Liver (tissue), 9 donors: ENCODE results near the gene SLC17A9. TPM values are rescaled to one million over a fixed set of nuclear protein-coding genes. Genes with fewer than 3 reads are reported as not detected.
A peak's percentile ranks its signal among the peaks of the same experiment; 100 is the strongest.

ENCODE experiments used
- DNase-seq: peaks from one replicate; pipeline ENCODE4 v3.0.0-alpha.2; 2017; ENCODE audit warnings: low spot score
- H3K27ac ChIP-seq, 2 donors: one replicate each; pipeline ENCODE4 v1.7.0; 2013; ENCODE audit warnings: inconsistent platforms in 2 of 2, low read length in 2 of 2, control low read depth in 1 of 2, low read depth in 1 of 2, mild to moderate bottlenecking in 1 of 2
- H3K27me3 ChIP-seq, 4 donors: one replicate each; pipeline versions ENCODE4 v1.6.1 to v1.7.0; 2013; ENCODE audit warnings: low read length in 3 of 4, inconsistent platforms in 1 of 4, mild to moderate bottlenecking in 1 of 4, moderate library complexity in 1 of 4; ENCODE audit not compliant: control insufficient read depth in 4 of 4, insufficient read depth in 4 of 4
- H3K36me3 ChIP-seq, 4 donors: one replicate each; pipeline versions ENCODE4 v1.6.1 to v1.7.0; 2013; ENCODE audit warnings: low read length in 3 of 4, mild to moderate bottlenecking in 3 of 4, low read depth in 1 of 4, moderate library complexity in 1 of 4; ENCODE audit not compliant: control insufficient read depth in 4 of 4, insufficient read depth in 3 of 4
- H3K4me1 ChIP-seq, 4 donors: one replicate each; pipeline versions ENCODE4 v1.6.1 to v1.7.0; 2013; ENCODE audit warnings: low read length in 3 of 4, mild to moderate bottlenecking in 3 of 4, moderate library complexity in 1 of 4; ENCODE audit not compliant: control insufficient read depth in 4 of 4, insufficient read depth in 4 of 4
- H3K4me3 ChIP-seq, 3 donors: one replicate each; pipeline versions ENCODE4 v1.6.1 to v1.7.0; 2013; ENCODE audit warnings: low read length in 3 of 3, control low read depth in 1 of 3, low read depth in 1 of 3, mild to moderate bottlenecking in 1 of 3
- H3K9ac ChIP-seq, 2 donors: one replicate each; pipeline ENCODE4 v1.7.0; 2013; ENCODE audit warnings: low read length in 2 of 2, mild to moderate bottlenecking in 2 of 2, moderate library complexity in 2 of 2, control low read depth in 1 of 2, low read depth in 1 of 2
- H3K9me3 ChIP-seq, 4 donors: one replicate each; pipeline versions ENCODE4 v1.6.1 to v1.7.0; 2013; ENCODE audit warnings: low read length in 3 of 4; ENCODE audit not compliant: control insufficient read depth in 4 of 4
- EGR1 ChIP-seq, 2 donors: IDR thresholded peaks; 2 replicates each; pipeline ENCODE4 v1.6.1; 2016 to 2018; ENCODE audit warnings: antibody characterized with exemption in 2 of 2, low read depth in 2 of 2
- FOXA1 ChIP-seq: IDR thresholded peaks from 2 replicates; pipeline ENCODE4 v1.6.1; 2016; ENCODE audit warnings: antibody characterized with exemption
- FOXA2 ChIP-seq: IDR thresholded peaks from 2 replicates; pipeline ENCODE4 v1.6.1; 2016; ENCODE audit warnings: antibody characterized with exemption
- GABPA ChIP-seq, 2 donors: IDR thresholded peaks in 1 of 2; conservative IDR thresholded peaks in 1 of 2; 2 replicates each; pipeline ENCODE4 v1.6.1; 2016; ENCODE audit warnings: antibody characterized with exemption in 2 of 2, mild to moderate bottlenecking in 1 of 2, moderate library complexity in 1 of 2
- HNF4A ChIP-seq, 2 donors: conservative IDR thresholded peaks; 2 replicates each; pipeline ENCODE4 v1.6.1; 2016; ENCODE audit warnings: antibody characterized with exemption in 2 of 2, mild to moderate bottlenecking in 2 of 2
- HNF4G ChIP-seq: IDR thresholded peaks from 2 replicates; pipeline ENCODE4 v1.6.1; 2016; ENCODE audit warnings: antibody characterized with exemption
- JUND ChIP-seq, 2 donors: IDR thresholded peaks; 2 replicates each; pipeline ENCODE4 v1.6.1; 2016; ENCODE audit warnings: antibody characterized with exemption in 2 of 2
- NR2F2 ChIP-seq: IDR thresholded peaks from 2 replicates; pipeline ENCODE4 v1.6.1; 2016; ENCODE audit warnings: antibody characterized with exemption
- RAD21 ChIP-seq, 2 donors: IDR thresholded peaks; 2 replicates each; pipeline ENCODE4 v1.6.1; 2016; ENCODE audit warnings: antibody characterized with exemption in 2 of 2, mild to moderate bottlenecking in 2 of 2
- RXRA ChIP-seq, 2 donors: IDR thresholded peaks; 2 replicates each; pipeline ENCODE4 v1.6.1; 2017 to 2018; ENCODE audit warnings: antibody characterized with exemption in 2 of 2, mild to moderate bottlenecking in 1 of 2
- SP1 ChIP-seq: IDR thresholded peaks from 2 replicates; pipeline ENCODE4 v1.6.1; 2018; ENCODE audit warnings: antibody characterized with exemption, mild to moderate bottlenecking
- TAF1 ChIP-seq: conservative IDR thresholded peaks from 2 replicates; pipeline ENCODE4 v1.6.1; 2016; ENCODE audit warnings: antibody characterized with exemption, mild to moderate bottlenecking
- YY1 ChIP-seq: IDR thresholded peaks from 2 replicates; pipeline ENCODE4 v1.6.1; 2016; ENCODE audit warnings: antibody characterized with exemption, mild to moderate bottlenecking
- whole genome bisulfite sequencing: extraction: QIAGEN DNeasy Blood & Tissue Kit; methylation state at CpG from one replicate; pipeline ENCODE4 v1.1.7; 2013; 5-methylcytosine and 5-hydroxymethylcytosine counted together
- polyA plus RNA-seq, 2 donors: library from polyadenylated mRNA; stranded (reverse) in 1 of 2; unstranded in 1 of 2; fragments of 200-250 nt in 1 of 2; fragments of >200 nt in 1 of 2; fragmentation: Nextera tagmentation in 1 of 2; extraction: Ambion mirVana in 1 of 2; gene quantifications; one replicate each; pipeline versions ENCODE4 v1.2.1 to v1.2.3, GENCODE V29; 2013 to 2015
- total RNA-seq, 2 donors: library from RNA; depleted of rRNA; stranded (reverse); fragments of >200 nt; gene quantifications; one replicate each; pipeline ENCODE4 v1.2.3, GENCODE V29; 2014
- TF ChIP-seq, protein P1 (sequence below): IDR thresholded peaks from 2 replicates; pipeline ENCODE4 v1.6.1; 2016; ENCODE audit warnings: antibody characterized with exemption, mild to moderate bottlenecking
- TF ChIP-seq, protein P2 (sequence below): IDR thresholded peaks from 2 replicates; pipeline ENCODE4 v1.6.1; 2016; ENCODE audit warnings: antibody characterized with exemption
- TF ChIP-seq, protein P3 (sequence below): IDR thresholded peaks from 2 replicates; pipeline ENCODE4 v1.6.1; 2016; ENCODE audit warnings: antibody characterized with exemption
- TF ChIP-seq, protein P4 (sequence below): fragments of 150-350 bp; IDR thresholded peaks from 2 replicates; pipeline ENCODE4 v1.5.1; 2017; ENCODE audit warnings: improper control_type of control experiment, low read depth, low read length; ENCODE audit not compliant: missing input control
- TF ChIP-seq, protein P5 (sequence below): IDR thresholded peaks from 2 replicates; pipeline ENCODE4 v1.6.1; 2016; ENCODE audit warnings: antibody characterized with exemption
- donor health status: healthy.
- donor health status: healthy.
- donor health status: healthy.
- donor health status: healthy.
- donor health status: healthy.

SLC17A9 gene
- total and polyA plus RNA-seq, 4 donors, result 16.0 to 138 (median 64.6) TPM

DNA sequence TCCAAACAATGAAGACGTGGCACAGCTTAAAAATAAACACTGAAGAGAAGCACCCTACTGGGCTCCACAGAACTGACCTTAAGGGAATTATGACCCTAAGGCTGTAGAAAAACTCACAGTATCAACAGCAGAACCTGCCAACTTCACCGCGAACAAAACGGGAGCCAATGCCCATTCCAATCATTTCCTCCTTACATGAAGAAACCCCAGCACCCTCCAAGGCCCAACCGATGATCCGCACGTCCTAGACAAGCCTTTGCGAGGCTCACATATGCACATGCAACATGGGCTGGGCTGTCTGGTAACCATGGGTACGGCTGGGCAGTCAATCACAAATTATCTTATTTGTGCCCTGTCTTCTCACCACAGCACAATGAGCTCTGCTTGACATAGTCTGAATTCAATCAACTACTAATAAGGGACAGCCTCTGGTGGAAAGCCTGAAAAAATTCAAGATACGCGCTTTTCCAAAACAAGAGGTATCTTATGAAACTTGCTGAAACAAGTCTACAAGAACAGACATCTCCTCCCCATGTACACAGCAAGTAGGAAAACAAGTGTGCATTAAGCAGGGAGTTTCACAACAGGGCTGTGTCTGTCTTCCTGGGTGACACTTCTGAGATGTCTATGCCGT lies 27.9 kb upstream of the SLC17A9 start:
- peak overlapping the region; percentile 92 for H3K4me3 ChIP-seq
- peak overlapping the region; percentile 97 to 99 for H3K9ac ChIP-seq
- H3K27ac ChIP-seq, result peak overlapping the region; percentile 98 to 99
- H3K27me3 ChIP-seq, result no peaks in the 10 kb centered on the region
- 11% methylated on average over 12 of the region's 12 CpGs for WGBS
- TF ChIP-seq RAD21 (IDR thresholded peaks at IDR 0.05) (no peak), EGR1 (IDR thresholded peaks at IDR 0.05; ENCODE audit: low read depth in 2 of 2) (no peak), RXRA (IDR thresholded peaks at IDR 0.05) (peak; percentile 36 to 39), TAF1 (peak; percentile 50), GABPA (IDR thresholded peaks at IDR 0.05 in 1 of 2, conservative IDR thresholded peaks at IDR 0.05 in 1 of 2) (no peak), FOXA2 (peak; percentile 43), SP1 (no peak), NR2F2 (no peak), JUND (IDR thresholded peaks at IDR 0.05) (no peak), FOXA1 (no peak), HNF4A (conservative IDR thresholded peaks at IDR 0.05) (no peak), HNF4G (no peak), YY1 (no peak)
- TF ChIP-seq, protein P1, sequence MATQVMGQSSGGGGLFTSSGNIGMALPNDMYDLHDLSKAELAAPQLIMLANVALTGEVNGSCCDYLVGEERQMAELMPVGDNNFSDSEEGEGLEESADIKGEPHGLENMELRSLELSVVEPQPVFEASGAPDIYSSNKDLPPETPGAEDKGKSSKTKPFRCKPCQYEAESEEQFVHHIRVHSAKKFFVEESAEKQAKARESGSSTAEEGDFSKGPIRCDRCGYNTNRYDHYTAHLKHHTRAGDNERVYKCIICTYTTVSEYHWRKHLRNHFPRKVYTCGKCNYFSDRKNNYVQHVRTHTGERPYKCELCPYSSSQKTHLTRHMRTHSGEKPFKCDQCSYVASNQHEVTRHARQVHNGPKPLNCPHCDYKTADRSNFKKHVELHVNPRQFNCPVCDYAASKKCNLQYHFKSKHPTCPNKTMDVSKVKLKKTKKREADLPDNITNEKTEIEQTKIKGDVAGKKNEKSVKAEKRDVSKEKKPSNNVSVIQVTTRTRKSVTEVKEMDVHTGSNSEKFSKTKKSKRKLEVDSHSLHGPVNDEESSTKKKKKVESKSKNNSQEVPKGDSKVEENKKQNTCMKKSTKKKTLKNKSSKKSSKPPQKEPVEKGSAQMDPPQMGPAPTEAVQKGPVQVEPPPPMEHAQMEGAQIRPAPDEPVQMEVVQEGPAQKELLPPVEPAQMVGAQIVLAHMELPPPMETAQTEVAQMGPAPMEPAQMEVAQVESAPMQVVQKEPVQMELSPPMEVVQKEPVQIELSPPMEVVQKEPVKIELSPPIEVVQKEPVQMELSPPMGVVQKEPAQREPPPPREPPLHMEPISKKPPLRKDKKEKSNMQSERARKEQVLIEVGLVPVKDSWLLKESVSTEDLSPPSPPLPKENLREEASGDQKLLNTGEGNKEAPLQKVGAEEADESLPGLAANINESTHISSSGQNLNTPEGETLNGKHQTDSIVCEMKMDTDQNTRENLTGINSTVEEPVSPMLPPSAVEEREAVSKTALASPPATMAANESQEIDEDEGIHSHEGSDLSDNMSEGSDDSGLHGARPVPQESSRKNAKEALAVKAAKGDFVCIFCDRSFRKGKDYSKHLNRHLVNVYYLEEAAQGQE, result peak; percentile 18
- TF ChIP-seq, protein P2, sequence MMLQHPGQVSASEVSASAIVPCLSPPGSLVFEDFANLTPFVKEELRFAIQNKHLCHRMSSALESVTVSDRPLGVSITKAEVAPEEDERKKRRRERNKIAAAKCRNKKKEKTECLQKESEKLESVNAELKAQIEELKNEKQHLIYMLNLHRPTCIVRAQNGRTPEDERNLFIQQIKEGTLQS, result no peak
- TF ChIP-seq, protein P3, sequence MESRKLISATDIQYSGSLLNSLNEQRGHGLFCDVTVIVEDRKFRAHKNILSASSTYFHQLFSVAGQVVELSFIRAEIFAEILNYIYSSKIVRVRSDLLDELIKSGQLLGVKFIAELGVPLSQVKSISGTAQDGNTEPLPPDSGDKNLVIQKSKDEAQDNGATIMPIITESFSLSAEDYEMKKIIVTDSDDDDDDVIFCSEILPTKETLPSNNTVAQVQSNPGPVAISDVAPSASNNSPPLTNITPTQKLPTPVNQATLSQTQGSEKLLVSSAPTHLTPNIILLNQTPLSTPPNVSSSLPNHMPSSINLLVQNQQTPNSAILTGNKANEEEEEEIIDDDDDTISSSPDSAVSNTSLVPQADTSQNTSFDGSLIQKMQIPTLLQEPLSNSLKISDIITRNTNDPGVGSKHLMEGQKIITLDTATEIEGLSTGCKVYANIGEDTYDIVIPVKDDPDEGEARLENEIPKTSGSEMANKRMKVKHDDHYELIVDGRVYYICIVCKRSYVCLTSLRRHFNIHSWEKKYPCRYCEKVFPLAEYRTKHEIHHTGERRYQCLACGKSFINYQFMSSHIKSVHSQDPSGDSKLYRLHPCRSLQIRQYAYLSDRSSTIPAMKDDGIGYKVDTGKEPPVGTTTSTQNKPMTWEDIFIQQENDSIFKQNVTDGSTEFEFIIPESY, result no peak
- TF ChIP-seq, protein P4, sequence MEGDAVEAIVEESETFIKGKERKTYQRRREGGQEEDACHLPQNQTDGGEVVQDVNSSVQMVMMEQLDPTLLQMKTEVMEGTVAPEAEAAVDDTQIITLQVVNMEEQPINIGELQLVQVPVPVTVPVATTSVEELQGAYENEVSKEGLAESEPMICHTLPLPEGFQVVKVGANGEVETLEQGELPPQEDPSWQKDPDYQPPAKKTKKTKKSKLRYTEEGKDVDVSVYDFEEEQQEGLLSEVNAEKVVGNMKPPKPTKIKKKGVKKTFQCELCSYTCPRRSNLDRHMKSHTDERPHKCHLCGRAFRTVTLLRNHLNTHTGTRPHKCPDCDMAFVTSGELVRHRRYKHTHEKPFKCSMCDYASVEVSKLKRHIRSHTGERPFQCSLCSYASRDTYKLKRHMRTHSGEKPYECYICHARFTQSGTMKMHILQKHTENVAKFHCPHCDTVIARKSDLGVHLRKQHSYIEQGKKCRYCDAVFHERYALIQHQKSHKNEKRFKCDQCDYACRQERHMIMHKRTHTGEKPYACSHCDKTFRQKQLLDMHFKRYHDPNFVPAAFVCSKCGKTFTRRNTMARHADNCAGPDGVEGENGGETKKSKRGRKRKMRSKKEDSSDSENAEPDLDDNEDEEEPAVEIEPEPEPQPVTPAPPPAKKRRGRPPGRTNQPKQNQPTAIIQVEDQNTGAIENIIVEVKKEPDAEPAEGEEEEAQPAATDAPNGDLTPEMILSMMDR, result no peak
- TF ChIP-seq, protein P5, sequence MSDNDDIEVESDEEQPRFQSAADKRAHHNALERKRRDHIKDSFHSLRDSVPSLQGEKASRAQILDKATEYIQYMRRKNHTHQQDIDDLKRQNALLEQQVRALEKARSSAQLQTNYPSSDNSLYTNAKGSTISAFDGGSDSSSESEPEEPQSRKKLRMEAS, result no peak
- DNase-seq, result no peak
- H3K36me3 ChIP-seq, result no peaks in the 10 kb centered on the region
- no peaks in the 10 kb centered on the region for H3K9me3 ChIP-seq
- peaks cover 38 to 78% (median 64%) of the 10 kb centered on the region in 4 donors for H3K4me1 ChIP-seq
